ENCODE measurements around the gene NAP1L3. TPM values are rescaled to one million over a fixed set of nuclear protein-coding genes. Genes with fewer than 3 reads are reported as not detected.

The NAP1L3 gene, protein sequence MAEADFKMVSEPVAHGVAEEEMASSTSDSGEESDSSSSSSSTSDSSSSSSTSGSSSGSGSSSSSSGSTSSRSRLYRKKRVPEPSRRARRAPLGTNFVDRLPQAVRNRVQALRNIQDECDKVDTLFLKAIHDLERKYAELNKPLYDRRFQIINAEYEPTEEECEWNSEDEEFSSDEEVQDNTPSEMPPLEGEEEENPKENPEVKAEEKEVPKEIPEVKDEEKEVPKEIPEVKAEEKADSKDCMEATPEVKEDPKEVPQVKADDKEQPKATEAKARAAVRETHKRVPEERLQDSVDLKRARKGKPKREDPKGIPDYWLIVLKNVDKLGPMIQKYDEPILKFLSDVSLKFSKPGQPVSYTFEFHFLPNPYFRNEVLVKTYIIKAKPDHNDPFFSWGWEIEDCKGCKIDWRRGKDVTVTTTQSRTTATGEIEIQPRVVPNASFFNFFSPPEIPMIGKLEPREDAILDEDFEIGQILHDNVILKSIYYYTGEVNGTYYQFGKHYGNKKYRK
- 1 to 10 TPM in 1 of 2 donors, under 1 TPM in 1; 0.79 to 1.6 TPM for total RNA-seq

- Mint-ChIP-seq H3K27ac (peak within 1 kb of the TSS; percentile 79), H3K4me3 (peak within 1 kb of the TSS; percentile 95), H3K9me3 (no peaks in the 10 kb centered on the region), H3K4me1 (no peaks in the 10 kb centered on the region), H3K36me3 (ENCODE audit: low read depth) (no peaks in the 10 kb centered on the region), H3K27me3 (no peaks in the 10 kb centered on the region)
- ATAC-seq (replicated peaks): peak; percentile 94
Measured at GRCh38 chrX:93673056-93673868, at the start of gene NAP1L3. Gene NAP1L3, minus strand, starts transcription at chrX:93673578. Its CDS starts 274 bp downstream, at chrX:93673304.

GRCh38 chrX:93711076-93711475 is 37.7 kb upstream of the NAP1L3 start:
- Mint-ChIP-seq H3K4me3 (no peak overlapping the region), H3K27me3 (no peaks in the 10 kb centered on the region), H3K9me3 (no peaks in the 10 kb centered on the region), H3K4me1 (no peaks in the 10 kb centered on the region), H3K27ac (no peak overlapping the region), H3K36me3 (ENCODE audit: low read depth) (no peaks in the 10 kb centered on the region)
- ATAC-seq (replicated peaks): no peak

DNA sequence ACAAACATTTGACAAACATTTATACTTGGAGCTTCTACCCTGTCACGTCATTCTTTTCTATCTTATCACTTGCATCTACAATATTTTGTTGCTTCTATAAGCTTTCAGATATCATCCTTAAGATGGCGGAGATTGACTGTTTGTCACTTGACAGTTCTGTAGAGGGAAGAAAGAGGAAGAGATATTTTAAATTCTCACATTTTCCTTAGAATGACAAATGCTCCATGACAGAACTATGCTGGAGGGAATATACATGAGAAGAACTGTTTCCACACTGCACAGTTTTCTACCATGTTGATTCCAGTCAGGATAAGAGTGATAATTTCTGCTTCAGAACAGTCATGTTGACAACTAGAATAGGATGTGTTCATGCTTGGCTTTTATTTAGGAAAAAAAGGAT is 30.3 kb upstream of the NAP1L3 start:
- no peaks in the 10 kb centered on the region for H3K36me3 Mint-ChIP-seq (ENCODE audit: low read depth)
- no peaks in the 10 kb centered on the region for H3K9me3 Mint-ChIP-seq
- H3K4me1 Mint-ChIP-seq: no peaks in the 10 kb centered on the region
- no peak overlapping the region for H3K27ac Mint-ChIP-seq
- ATAC-seq (replicated peaks): no peak
- no peaks in the 10 kb centered on the region for H3K27me3 Mint-ChIP-seq
- H3K4me3 Mint-ChIP-seq: no peak overlapping the region

DNA sequence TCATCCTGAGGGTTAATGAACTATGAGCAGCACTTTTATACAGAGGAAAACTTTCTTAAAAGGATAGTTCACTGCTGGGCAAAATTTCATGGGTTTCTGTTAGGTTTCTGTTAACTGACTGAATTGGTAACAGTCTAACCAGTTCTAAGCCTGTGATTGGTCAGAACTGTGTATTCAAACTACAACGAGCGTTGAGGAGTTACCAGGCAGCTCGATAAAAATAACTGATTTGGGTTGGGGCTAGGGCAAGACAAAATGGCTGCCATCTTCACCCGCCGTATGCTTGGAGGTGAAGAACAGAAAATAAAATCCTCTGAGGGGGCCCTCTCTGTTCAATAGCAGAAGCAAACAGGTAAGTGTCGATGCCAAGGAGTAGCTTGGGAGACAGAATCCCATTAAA is 22.6 kb upstream of the NAP1L3 start:
- Mint-ChIP-seq H3K27me3 (no peaks in the 10 kb centered on the region), H3K27ac (no peak overlapping the region), H3K4me1 (no peaks in the 10 kb centered on the region), H3K4me3 (no peak overlapping the region), H3K36me3 (ENCODE audit: low read depth) (no peaks in the 10 kb centered on the region), H3K9me3 (no peaks in the 10 kb centered on the region)
- ATAC-seq (replicated peaks): no peak

DNA sequence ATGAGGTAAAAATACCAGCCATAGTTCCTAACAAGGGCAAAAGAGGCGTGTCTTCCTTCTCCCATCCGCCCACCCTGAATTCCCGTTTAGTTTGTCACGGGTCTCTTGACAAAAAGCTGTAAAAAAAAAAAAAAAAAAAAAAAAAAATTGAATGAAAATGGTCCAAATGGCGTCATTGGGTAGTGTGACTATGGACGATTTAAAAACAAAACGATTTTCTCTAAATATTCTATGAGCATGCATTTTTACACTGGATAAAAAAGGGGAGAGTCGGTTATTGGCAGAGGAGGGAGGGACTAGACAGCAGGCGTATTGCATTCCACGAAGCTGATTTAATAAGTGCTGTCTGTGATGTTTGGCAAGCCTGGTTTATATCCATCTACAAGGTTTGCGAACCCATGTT is 492 bp upstream of the NAP1L3 start, which contains the start of gene FAM133A:
Gene FAM133A (plus strand): TSS at position 338 of the 403 bp plus-strand sequence. CDS start 35,214 bp downstream, outside the sequence.
- Mint-ChIP-seq H3K27ac (peak within 1 kb of the TSS; percentile 79), H3K4me3 (peak within 1 kb of the TSS; percentile 95), H3K36me3 (ENCODE audit: low read depth) (no peaks in the 10 kb centered on the region), H3K4me1 (no peaks in the 10 kb centered on the region), H3K9me3 (no peaks in the 10 kb centered on the region), H3K27me3 (no peaks in the 10 kb centered on the region)
- peak; percentile 3 for ATAC-seq (replicated peaks)

- ATAC-seq (replicated peaks): no peak
- Mint-ChIP-seq H3K4me1 (no peaks in the 10 kb centered on the region), H3K9me3 (no peaks in the 10 kb centered on the region), H3K4me3 (no peak overlapping the region), H3K36me3 (ENCODE audit: low read depth) (no peaks in the 10 kb centered on the region), H3K27ac (no peak overlapping the region), H3K27me3 (peaks cover 2% of the 10 kb centered on the region)
Measured at GRCh38 chrX:93660575-93660974, 12.8 kb downstream of the NAP1L3 start.

DNA sequence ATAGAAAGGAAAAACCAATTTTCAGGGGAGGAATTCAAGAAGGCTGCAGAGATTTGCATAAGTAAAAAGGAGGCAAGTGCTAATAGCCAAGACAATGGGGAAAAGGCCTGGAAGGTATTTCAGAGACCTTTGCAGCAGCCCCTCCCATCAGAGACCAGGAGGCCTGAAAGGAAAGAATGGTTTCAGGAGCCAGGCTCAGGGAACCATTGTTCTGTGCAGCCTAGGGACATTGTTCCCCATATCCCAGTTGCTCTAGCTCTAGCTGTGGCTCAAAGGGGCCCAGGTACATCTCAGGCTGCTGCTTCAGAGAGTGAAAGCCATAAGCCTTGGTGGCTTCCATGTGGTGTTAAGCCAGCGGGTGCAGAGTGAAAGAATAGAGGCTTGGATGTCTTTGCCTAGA is 24.0 kb downstream of the NAP1L3 start:
- Mint-ChIP-seq H3K9me3 (no peaks in the 10 kb centered on the region), H3K36me3 (ENCODE audit: low read depth) (no peaks in the 10 kb centered on the region), H3K27me3 (no peaks in the 10 kb centered on the region), H3K4me1 (no peaks in the 10 kb centered on the region), H3K4me3 (no peak overlapping the region), H3K27ac (no peak overlapping the region)
- ATAC-seq (replicated peaks): no peak

- no peaks in the 10 kb centered on the region for H3K27me3 Mint-ChIP-seq
- H3K27ac Mint-ChIP-seq: no peak overlapping the region
- no peaks in the 10 kb centered on the region for H3K36me3 Mint-ChIP-seq (ENCODE audit: low read depth)
- H3K4me1 Mint-ChIP-seq: no peaks in the 10 kb centered on the region
- ATAC-seq (replicated peaks): no peak
- no peak overlapping the region for H3K4me3 Mint-ChIP-seq
- no peaks in the 10 kb centered on the region for H3K9me3 Mint-ChIP-seq
Measured at GRCh38 chrX:93637591-93637990, 35.8 kb downstream of the NAP1L3 start.

Other genes starting within 250 kb of the NAP1L3 start
- gene FAM133A, start 628 bp upstream of the NAP1L3 start, total RNA-seq: not detected

Measured in activated T-helper 17 cell treated with anti-CD3 and anti-CD28 coated beads, Interleukin-2, amount 50 U/mL, for 72 hours (primary cell).